Kidney (tissue), 14 donors: Measurements from ENCODE around the gene LAIR1. TPM values are rescaled to one million over a fixed set of nuclear protein-coding genes. Genes with fewer than 3 reads are reported as not detected.

Experiments used
- DNase-seq, 5 donors: peaks; one replicate each; pipeline ENCODE4 v3.0.0-alpha.2; 2013 to 2020
- FAIRE-seq: peaks from 2 replicates; lab custom pipeline; 2012; peaks lifted over from hg19 to GRCh38; lab: Jason Lieb, UNC
- H3K27ac ChIP-seq, 2 donors: one replicate each; pipeline ENCODE4 v1.7.0; 2013; ENCODE audit warnings: low read depth in 2 of 2, low read length in 2 of 2, inconsistent platforms in 1 of 2
- H3K27me3 ChIP-seq: one replicate; pipeline ENCODE4 v1.7.1; 2013; ENCODE audit warnings: low read length, inconsistent platforms; ENCODE audit not compliant: control insufficient read depth, insufficient read depth
- H3K36me3 ChIP-seq, 3 donors: one replicate each; pipeline versions ENCODE4 v1.7.0 to v1.7.1; 2013; ENCODE audit warnings: low read length in 3 of 3, control low read depth in 1 of 3, inconsistent platforms in 1 of 3; ENCODE audit not compliant: insufficient read depth in 3 of 3, control insufficient read depth in 2 of 3
- H3K4me1 ChIP-seq, 3 donors: one replicate each; pipeline versions ENCODE4 v1.7.0 to v1.7.1; 2013; ENCODE audit warnings: low read length in 3 of 3, inconsistent platforms in 1 of 3, low read depth in 1 of 3; ENCODE audit not compliant: control insufficient read depth in 2 of 3, insufficient read depth in 2 of 3
- H3K4me3 ChIP-seq, 3 donors: one replicate each; pipeline versions ENCODE4 v1.7.0 to v1.8.1; 2013; ENCODE audit warnings: low read length in 3 of 3, control low read depth in 1 of 3, inconsistent platforms in 1 of 3
- H3K9ac ChIP-seq, 3 donors: one replicate each; pipeline versions ENCODE4 v1.7.0 to v1.7.1; 2013; ENCODE audit warnings: low read length in 3 of 3, control low read depth in 1 of 3, inconsistent platforms in 1 of 3
- H3K9me3 ChIP-seq, 3 donors: one replicate each; pipeline versions ENCODE4 v1.7.0 to v1.7.1; 2013; ENCODE audit warnings: low read length in 3 of 3, control low read depth in 1 of 3, inconsistent platforms in 1 of 3; ENCODE audit not compliant: control insufficient read depth in 2 of 3, insufficient read depth in 1 of 3
- CTCF ChIP-seq: IDR thresholded peaks from 3 replicates; pipeline ENCODE4 v1.5.1; 2012; ENCODE audit warnings: mild to moderate bottlenecking, moderate library complexity, borderline replicate concordance; ENCODE audit not compliant: insufficient read depth; ENCODE audit errors: extremely low read depth
- intact Hi-C: fragments of 100-400 bp; cut with DNase I; formaldehyde crosslinking; loops from one replicate; pipeline ENCODE4 v1.11.1; 2022
- polyA plus RNA-seq: library from polyadenylated mRNA; stranded (reverse); fragments of 350-450 nt; fragmentation: Illumina TruSeq; extraction: RNeasy Lipid Tissue Mini Kit (QIAGEN cat#74804); gene quantifications from one replicate; pipeline ENCODE4 v1.2.3, GENCODE V29; 2014; ENCODE audit warnings: low read depth, low replicate concordance; ENCODE audit not compliant: insufficient read depth
- total RNA-seq: library from RNA; stranded (reverse); fragmentation: NEBNext Ultra II Directional; extraction: Animal tissue kit (Norgen Biotek cat#: 25700); gene quantifications from one replicate; pipeline ENCODE4 v1.2.1, GENCODE V29; 2021
- donor health status: control.
- donor health status: control.
- donor health status: control.
- donor health status: control.
- donor health status: control.
- donor health status: DM: yes; HTN: yes; CAD: no.
- donor health status: Normal renal cell carcinoma (clear cell type).

The LAIR1 gene
- total and polyA plus RNA-seq, 2 donors from 2014 or later: 4.1 to 41.9 TPM

- H3K9ac ChIP-seq: no peak overlapping the region
- no peaks in the 10 kb centered on the region for H3K36me3 ChIP-seq
- no peak overlapping the region for H3K4me3 ChIP-seq
- intact Hi-C loops: no loop called here
- H3K9me3 ChIP-seq: no peaks in the 10 kb centered on the region
- no peak for FAIRE-seq
- H3K27me3 ChIP-seq: no peaks in the 10 kb centered on the region
- no peak overlapping the region for H3K27ac ChIP-seq
- DNase-seq: no peak
- TF ChIP-seq CTCF: no peak
- no peaks in the 10 kb centered on the region for H3K4me1 ChIP-seq
These were observed 47.4 kb downstream of the LAIR1 start for GRCh38 chr19:54317108-54317964.

GRCh38 chr19:54316746-54317107 is 48.0 kb downstream of the LAIR1 start:
- intact Hi-C loops: no loop called here
- H3K36me3 ChIP-seq: no peaks in the 10 kb centered on the region
- no peaks in the 10 kb centered on the region for H3K4me1 ChIP-seq
- H3K9me3 ChIP-seq: no peaks in the 10 kb centered on the region
- H3K27me3 ChIP-seq: no peaks in the 10 kb centered on the region
- no peak for TF ChIP-seq CTCF
- no peak overlapping the region for H3K27ac ChIP-seq
- no peak for DNase-seq
- no peak for FAIRE-seq
- no peak overlapping the region for H3K4me3 ChIP-seq
- H3K9ac ChIP-seq: no peak overlapping the region

- Histone ChIP-seq H3K27ac (no peak overlapping the region), H3K4me3 (no peak overlapping the region), H3K27me3 (no peaks in the 10 kb centered on the region), H3K36me3 (no peaks in the 10 kb centered on the region), H3K9ac (no peak overlapping the region), H3K4me1 (no peaks in the 10 kb centered on the region), H3K9me3 (no peaks in the 10 kb centered on the region)
- no peak for DNase-seq
- no peak for FAIRE-seq
- intact Hi-C loops: no loop called here
- TF ChIP-seq CTCF: no peak
These were observed 48.8 kb downstream of the LAIR1 start for GRCh38 chr19:54315956-54316355.
